DMS79 (cell line): ENCODE results near the gene CD9.

ENCODE experiments used
- DNase-seq: peaks from one replicate; lab custom pipeline; 2025; lab: John Stamatoyannopoulos, UW

CD9 gene

DNA sequence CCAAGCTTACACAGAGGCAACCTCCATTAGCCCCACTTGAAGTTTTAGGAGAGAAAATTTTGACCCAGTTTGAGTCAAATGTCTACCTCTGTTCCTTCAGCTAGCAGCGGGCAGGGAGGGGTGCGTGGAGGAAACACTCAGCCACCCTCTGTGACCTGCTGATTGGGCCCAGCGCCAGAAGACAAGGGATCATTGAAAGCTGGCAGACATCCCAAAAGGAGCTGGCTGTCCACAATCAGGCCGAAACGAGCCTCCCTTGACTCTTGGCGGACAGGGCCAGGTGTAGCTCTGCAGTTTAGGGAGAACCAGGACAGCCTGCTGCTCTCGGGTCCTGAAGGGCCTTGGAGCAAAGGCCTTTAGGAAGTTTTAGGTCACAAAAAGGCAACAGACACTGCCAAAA is 41.3 kb downstream of the CD9 start:
- peak; percentile 83 for DNase-seq

DNA sequence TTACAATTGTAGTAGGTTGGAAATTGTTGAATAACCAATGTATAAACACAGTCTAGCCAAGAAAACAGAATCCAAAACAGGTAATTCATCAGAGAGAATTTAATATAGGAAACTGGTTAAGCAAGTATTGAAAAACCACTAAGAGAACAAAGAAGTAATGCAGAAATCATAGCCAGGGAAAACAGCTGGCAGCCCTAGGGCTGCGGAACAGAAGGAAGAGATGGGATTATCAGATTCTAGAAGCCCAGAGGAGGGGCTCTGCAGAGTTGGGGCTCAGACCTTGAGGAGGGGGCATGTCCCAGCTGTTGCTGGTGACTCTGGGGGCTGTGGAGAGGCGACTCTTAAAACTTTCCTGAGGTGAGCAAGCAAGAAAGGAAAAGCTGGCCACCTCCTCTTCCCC is 49.4 kb downstream of the CD9 start:
- no peak for DNase-seq

- no peak for DNase-seq
These were observed 50.1 kb downstream of the CD9 start for GRCh38 chr12:6250343-6250742.

- DNase-seq, result no peak
These were observed 53.1 kb downstream of the CD9 start for GRCh38 chr12:6253278-6253677.

GRCh38 chr12:6254491-6254890 is 54.3 kb downstream of the CD9 start:
- DNase-seq, result no peak

- no peak for DNase-seq
These were observed 56.8 kb downstream of the CD9 start for GRCh38 chr12:6257007-6257406.

- no peak for DNase-seq
These were observed 62.0 kb downstream of the CD9 start for GRCh38 chr12:6262211-6262610.

DNA sequence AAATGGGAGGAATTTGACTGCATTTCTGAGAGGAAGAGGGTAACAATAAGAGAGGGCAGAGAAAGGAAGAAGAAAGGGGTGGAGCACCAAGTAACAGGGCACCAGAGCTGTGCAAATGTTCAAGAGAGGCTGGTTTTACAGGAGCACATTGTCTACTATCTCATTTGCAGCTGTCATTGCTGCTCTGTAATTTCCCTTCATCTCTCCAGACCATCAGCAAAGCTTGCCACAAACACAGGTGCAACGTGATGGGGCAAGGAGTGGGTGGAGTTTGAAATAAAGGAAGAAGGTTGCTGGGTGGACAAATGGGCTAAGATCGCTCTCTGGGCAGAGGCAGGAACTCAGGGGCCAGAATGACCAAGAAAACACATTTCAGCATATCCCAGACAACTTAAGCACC is 62.4 kb downstream of the CD9 start:
- no peak for DNase-seq

DNA sequence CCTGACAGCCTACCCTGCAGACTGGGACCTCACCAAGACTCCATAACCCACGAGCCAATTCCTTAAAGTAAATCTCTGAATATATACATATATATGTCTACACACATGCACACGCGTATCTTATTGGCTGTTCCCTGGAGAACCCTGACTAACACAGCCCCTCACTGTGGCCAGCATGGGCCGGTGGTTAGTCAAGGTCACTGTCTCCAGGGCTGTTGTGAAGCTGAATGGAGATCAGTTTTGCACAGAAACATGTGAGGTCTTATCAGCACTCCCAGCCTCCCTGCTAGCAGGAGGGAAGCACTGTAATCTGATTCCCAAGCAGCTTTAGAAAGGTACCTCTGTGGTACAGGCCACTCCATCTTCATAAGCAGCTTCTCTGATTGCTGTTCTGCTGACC is 63.7 kb downstream of the CD9 start:
- peak; percentile 81 for DNase-seq

GRCh38 chr12:6264402-6265037 is 64.3 kb downstream of the CD9 start:
- DNase-seq, result peak; percentile 97

- DNase-seq, result no peak
These were observed 64.8 kb downstream of the CD9 start for GRCh38 chr12:6265038-6265405.

DNA sequence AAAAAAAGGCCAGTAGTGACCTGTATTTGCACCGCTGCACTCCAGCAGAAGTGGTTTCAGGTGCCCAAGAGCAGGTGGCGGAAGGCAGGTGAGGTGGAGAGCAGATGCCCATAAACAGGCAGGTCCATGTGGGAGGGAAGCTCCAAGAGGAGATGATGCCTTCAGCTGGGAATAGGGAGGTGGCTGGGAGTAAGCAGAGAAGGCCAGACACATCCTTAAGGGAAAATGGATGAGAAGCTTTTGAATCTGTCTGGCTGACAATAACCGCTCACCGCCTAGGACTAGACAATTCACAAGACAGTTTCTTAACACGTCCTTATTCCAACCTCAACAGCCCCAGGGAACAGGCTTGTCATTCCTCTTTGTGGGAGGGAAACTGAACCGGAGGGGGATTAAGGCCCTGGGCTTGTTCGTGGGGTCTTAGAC is 66.4 kb downstream of the CD9 start:
- peak; percentile 87 for DNase-seq

- DNase-seq, result peak; percentile 67
These were observed 66.9 kb downstream of the CD9 start for GRCh38 chr12:6266971-6267721.

GRCh38 chr12:6268484-6269157 is 68.4 kb downstream of the CD9 start:
- no peak for DNase-seq

- no peak for DNase-seq
These were observed 69.8 kb downstream of the CD9 start for GRCh38 chr12:6269986-6270385.

- DNase-seq, result no peak
These were observed 71.1 kb downstream of the CD9 start for GRCh38 chr12:6271281-6271680.

- DNase-seq, result peak; percentile 85
These were observed 72.4 kb downstream of the CD9 start for GRCh38 chr12:6272300-6273204.

- no peak for DNase-seq
These were observed 73.0 kb downstream of the CD9 start for GRCh38 chr12:6273205-6273540.

DNA sequence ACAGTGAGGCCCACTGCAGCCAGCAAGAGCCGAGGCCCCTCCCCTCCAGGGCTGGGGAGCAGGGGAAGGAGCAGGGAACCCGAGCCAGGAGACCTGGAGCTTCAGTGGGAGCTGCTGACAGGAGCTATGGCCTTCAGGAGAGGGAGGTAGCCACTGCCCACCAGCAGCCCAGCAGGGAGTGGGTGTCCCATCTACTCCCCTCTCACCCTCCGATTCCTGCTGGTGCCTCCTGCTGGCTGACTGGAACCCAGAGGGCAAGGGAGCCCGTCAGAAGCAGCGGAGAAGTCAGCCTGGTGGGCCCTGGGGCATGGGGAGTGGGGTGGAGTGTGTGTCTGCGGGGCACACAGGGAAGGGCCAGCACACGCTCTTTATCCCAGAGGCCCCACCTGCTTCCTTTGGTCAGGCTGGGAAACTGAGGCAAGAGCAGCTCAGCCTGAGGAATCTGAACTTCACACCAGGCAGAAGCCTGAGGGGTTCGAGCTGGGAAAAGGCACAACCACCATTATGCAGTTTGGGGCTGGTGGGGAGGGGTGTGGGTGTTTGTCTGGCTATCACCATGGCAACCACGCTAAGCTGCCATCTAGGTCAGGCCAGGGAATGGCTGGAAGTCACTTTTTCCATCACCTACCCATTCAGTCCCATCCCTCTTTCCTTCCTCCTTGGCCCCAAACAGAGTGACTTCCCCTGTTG is 73.5 kb downstream of the CD9 start:
- DNase-seq, result no peak

GRCh38 chr12:6274231-6275221 is 74.3 kb downstream of the CD9 start:
- DNase-seq, result no peak
